NCI-H146 (cell line): ENCODE measurements around the gene CFAP91.

Experiments
- DNase-seq: peaks from one replicate; lab custom pipeline; 2025; lab: John Stamatoyannopoulos, UW

Gene CFAP91

GRCh38 chr3:119702530-119703527 lies at the start of gene CFAP91:
Gene CFAP91 (plus strand): TSS chr3:119703022. CDS start chr3:119703099, 77 bp downstream.
- peak; percentile 99 for DNase-seq

GRCh38 chr3:119653876-119654275 lies 48.9 kb upstream of the CFAP91 start:
- no peak for DNase-seq

- DNase-seq, result no peak
These were observed 44.7 kb upstream of the CFAP91 start for GRCh38 chr3:119657887-119658702.

GRCh38 chr3:119658994-119659393 lies 43.8 kb upstream of the CFAP91 start:
- no peak for DNase-seq

- DNase-seq, result no peak
These were observed 43.1 kb upstream of the CFAP91 start for GRCh38 chr3:119659606-119660291.

- no peak for DNase-seq
These were observed 42.1 kb upstream of the CFAP91 start, which contains the start of gene POPDC2 for GRCh38 chr3:119660474-119661440. Gene POPDC2 (minus strand): TSS chr3:119660589. CDS start chr3:119660423, 166 bp downstream.

- no peak for DNase-seq
These were observed 40.0 kb upstream of the CFAP91 start for GRCh38 chr3:119662604-119663373.

GRCh38 chr3:119663885-119664284 lies 38.9 kb upstream of the CFAP91 start:
- DNase-seq, result no peak

GRCh38 chr3:119664370-119664769 lies 38.5 kb upstream of the CFAP91 start:
- DNase-seq, result no peak

GRCh38 chr3:119664850-119665379 lies 37.9 kb upstream of the CFAP91 start:
- DNase-seq, result no peak

GRCh38 chr3:119665954-119666559 lies 36.8 kb upstream of the CFAP91 start:
- DNase-seq, result no peak

- no peak for DNase-seq
These were observed 32.8 kb upstream of the CFAP91 start for GRCh38 chr3:119669906-119670570.

- DNase-seq, result no peak
These were observed 30.0 kb upstream of the CFAP91 start for GRCh38 chr3:119672776-119673175.

- DNase-seq, result no peak
These were observed 28.9 kb upstream of the CFAP91 start for GRCh38 chr3:119673875-119674274.

- no peak for DNase-seq
These were observed 27.5 kb upstream of the CFAP91 start for GRCh38 chr3:119675188-119675874.

GRCh38 chr3:119676020-119676419 lies 26.8 kb upstream of the CFAP91 start:
- no peak for DNase-seq

- DNase-seq, result peak; percentile 100
These were observed 25.8 kb upstream of the CFAP91 start, which contains the start of gene COX17 for GRCh38 chr3:119676771-119677640. Gene COX17 (minus strand): TSS chr3:119677406. CDS start chr3:119677310, 96 bp downstream.
